ENCODE data around the gene RENBP.

The RENBP gene

DNA sequence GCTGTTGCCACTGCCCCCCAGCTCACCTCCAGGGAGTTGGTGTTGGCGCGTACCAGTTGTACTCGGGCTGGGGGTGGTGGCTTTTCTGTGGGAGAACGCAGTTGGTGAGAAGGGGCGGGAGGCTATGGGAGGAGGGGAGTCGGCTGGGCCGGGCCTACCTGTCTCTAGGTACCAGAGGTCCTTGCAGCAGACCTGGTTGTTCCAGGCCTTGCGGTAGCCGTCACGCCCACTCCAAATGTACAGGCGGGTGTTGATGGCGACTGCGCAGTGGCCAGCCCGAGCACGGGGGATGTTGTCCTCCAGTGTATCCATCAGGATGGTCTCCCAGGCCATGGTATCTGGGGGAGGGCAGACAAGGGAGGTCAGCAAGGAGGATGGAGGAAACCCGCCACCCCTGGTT, 15.6 kb upstream of the RENBP start:
- Histone ChIP-seq H3K9ac (ENCODE audit: low read depth, low read length) (no peak overlapping the region), H3K4me1 (ENCODE audit: control insufficient read depth, insufficient read depth, low read length) (no peaks in the 10 kb centered on the region), H3K4me3 (ENCODE audit: low read depth, low read length) (no peak overlapping the region), H3K9me3 (ENCODE audit: control insufficient read depth, insufficient read depth, low read length) (peaks cover 4% of the 10 kb centered on the region), H3K27me3 (ENCODE audit: control insufficient read depth, insufficient read depth, low read length) (no peaks in the 10 kb centered on the region), H3K36me3 (ENCODE audit: control insufficient read depth, insufficient read depth, low read length) (peaks cover 79% of the 10 kb centered on the region)

GRCh38 chrX:153959649-153960048, 15.2 kb upstream of the RENBP start:
- Histone ChIP-seq H3K4me3 (ENCODE audit: low read depth, low read length) (no peak overlapping the region), H3K27me3 (ENCODE audit: control insufficient read depth, insufficient read depth, low read length) (no peaks in the 10 kb centered on the region), H3K9ac (ENCODE audit: low read depth, low read length) (no peak overlapping the region), H3K36me3 (ENCODE audit: control insufficient read depth, insufficient read depth, low read length) (peaks cover 83% of the 10 kb centered on the region), H3K9me3 (ENCODE audit: control insufficient read depth, insufficient read depth, low read length) (peaks cover 4% of the 10 kb centered on the region), H3K4me1 (ENCODE audit: control insufficient read depth, insufficient read depth, low read length) (no peaks in the 10 kb centered on the region)

- Histone ChIP-seq H3K9me3 (ENCODE audit: control insufficient read depth, insufficient read depth, low read length) (peaks cover 4% of the 10 kb centered on the region), H3K4me3 (ENCODE audit: low read depth, low read length) (no peak overlapping the region), H3K9ac (ENCODE audit: low read depth, low read length) (no peak overlapping the region), H3K36me3 (ENCODE audit: control insufficient read depth, insufficient read depth, low read length) (peaks cover 83% of the 10 kb centered on the region), H3K4me1 (ENCODE audit: control insufficient read depth, insufficient read depth, low read length) (no peaks in the 10 kb centered on the region), H3K27me3 (ENCODE audit: control insufficient read depth, insufficient read depth, low read length) (no peaks in the 10 kb centered on the region)
These were observed 14.2 kb upstream of the RENBP start for GRCh38 chrX:153958605-153959004.

DNA sequence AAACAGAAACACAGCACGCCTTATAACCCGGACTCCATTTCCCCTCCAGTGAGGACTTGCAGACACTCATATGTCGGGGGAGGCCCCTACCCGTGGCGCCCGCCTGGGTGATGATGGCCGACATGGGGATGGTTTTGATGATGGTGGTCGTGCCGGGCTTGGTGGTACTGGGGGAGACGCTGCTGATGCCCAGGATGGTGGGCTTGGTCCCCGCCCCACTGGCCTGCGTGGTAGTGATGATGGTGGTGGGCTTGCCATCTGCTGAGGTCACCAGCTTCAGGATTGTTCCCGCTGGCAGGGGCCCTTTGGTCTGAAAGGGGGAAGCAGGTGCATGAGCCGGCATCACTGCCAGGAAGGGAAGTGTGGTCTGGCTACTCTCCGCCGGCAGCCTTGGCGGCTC, 12.8 kb upstream of the RENBP start:
- Histone ChIP-seq H3K36me3 (ENCODE audit: control insufficient read depth, insufficient read depth, low read length) (peaks cover 87% of the 10 kb centered on the region), H3K9me3 (ENCODE audit: control insufficient read depth, insufficient read depth, low read length) (peaks cover 4% of the 10 kb centered on the region), H3K4me1 (ENCODE audit: control insufficient read depth, insufficient read depth, low read length) (no peaks in the 10 kb centered on the region), H3K9ac (ENCODE audit: low read depth, low read length) (no peak overlapping the region), H3K4me3 (ENCODE audit: low read depth, low read length) (no peak overlapping the region), H3K27me3 (ENCODE audit: control insufficient read depth, insufficient read depth, low read length) (no peaks in the 10 kb centered on the region)

- no peak overlapping the region for H3K4me3 ChIP-seq (ENCODE audit: low read depth, low read length)
- no peaks in the 10 kb centered on the region for H3K27me3 ChIP-seq (ENCODE audit: control insufficient read depth, insufficient read depth, low read length)
- peaks cover 87% of the 10 kb centered on the region for H3K36me3 ChIP-seq (ENCODE audit: control insufficient read depth, insufficient read depth, low read length)
- no peaks in the 10 kb centered on the region for H3K4me1 ChIP-seq (ENCODE audit: control insufficient read depth, insufficient read depth, low read length)
- H3K9ac ChIP-seq (ENCODE audit: low read depth, low read length) = no peak overlapping the region
- peaks cover 4% of the 10 kb centered on the region for H3K9me3 ChIP-seq (ENCODE audit: control insufficient read depth, insufficient read depth, low read length)
These were observed 11.8 kb upstream of the RENBP start for GRCh38 chrX:153956044-153956907.

DNA sequence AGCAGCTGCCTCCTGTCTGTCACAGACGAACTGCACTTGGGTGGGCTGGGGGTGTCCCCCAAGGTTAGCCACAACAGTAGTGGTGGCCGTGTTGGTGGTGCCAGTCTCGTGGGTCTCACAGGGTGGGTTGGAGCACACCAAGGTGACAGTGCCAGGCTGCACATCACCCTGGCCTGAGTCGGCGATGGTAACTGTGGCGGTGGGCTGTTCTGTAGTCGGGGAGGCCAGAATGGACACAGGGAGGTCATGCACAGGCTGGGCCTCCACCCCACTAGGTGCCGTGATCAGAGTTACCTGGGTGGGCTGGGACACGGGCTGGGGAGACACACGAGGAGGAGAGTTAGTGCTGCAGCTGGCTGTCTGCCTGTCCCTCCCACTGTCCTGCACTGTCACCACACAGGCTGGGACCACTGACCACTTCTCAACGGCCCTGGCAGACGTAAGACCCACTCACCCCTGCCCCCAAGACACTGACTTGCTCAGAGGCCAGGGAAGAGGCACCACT, 10.8 kb upstream of the RENBP start:
- H3K9me3 ChIP-seq (ENCODE audit: control insufficient read depth, insufficient read depth, low read length) = peaks cover 4% of the 10 kb centered on the region
- no peak overlapping the region for H3K9ac ChIP-seq (ENCODE audit: low read depth, low read length)
- H3K36me3 ChIP-seq (ENCODE audit: control insufficient read depth, insufficient read depth, low read length) = peaks cover 89% of the 10 kb centered on the region
- H3K4me1 ChIP-seq (ENCODE audit: control insufficient read depth, insufficient read depth, low read length) = no peaks in the 10 kb centered on the region
- no peak overlapping the region for H3K4me3 ChIP-seq (ENCODE audit: low read depth, low read length)
- H3K27me3 ChIP-seq (ENCODE audit: control insufficient read depth, insufficient read depth, low read length) = no peaks in the 10 kb centered on the region

- H3K36me3 ChIP-seq (ENCODE audit: control insufficient read depth, insufficient read depth, low read length) = peaks cover 88% of the 10 kb centered on the region
These were observed 10.2 kb upstream of the RENBP start for GRCh38 chrX:153954558-153955227.

DNA sequence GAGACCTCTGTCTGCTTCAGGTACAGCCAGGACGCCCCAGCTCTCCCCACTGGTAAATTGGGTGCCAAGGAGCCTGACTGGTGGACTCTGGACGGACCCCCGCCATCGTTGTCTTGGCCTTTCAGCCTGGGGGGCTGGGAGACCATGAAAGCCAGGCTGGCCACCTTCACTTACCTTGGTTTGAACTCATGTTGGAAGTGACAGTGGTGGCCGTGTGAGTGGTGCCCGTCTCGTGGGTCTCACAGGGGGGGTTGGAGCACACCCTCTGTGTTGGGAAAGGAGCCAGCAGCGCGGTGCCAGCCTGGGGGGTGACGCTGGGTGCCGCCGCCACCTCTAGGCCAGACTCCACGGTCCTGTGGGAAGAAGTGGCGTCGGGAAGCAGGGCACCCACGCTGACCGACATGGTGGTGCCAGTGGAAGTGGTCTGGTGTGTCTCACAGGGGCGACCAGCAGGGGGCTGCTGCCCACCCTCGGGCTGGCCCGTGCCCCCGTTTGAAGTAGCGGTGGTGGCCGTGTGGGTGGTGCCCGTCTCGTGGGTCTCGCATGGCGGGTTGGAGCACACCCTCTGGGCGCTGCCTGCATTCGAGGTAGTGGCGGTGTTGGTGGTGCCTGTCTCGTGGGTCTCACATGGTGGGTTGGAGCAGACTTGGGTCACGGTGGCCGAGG, 9.6 kb upstream of the RENBP start:
- Histone ChIP-seq H3K27me3 (ENCODE audit: control insufficient read depth, insufficient read depth, low read length) (no peaks in the 10 kb centered on the region), H3K9me3 (ENCODE audit: control insufficient read depth, insufficient read depth, low read length) (peaks cover under 1% of the 10 kb centered on the region), H3K4me1 (ENCODE audit: control insufficient read depth, insufficient read depth, low read length) (no peaks in the 10 kb centered on the region), H3K9ac (ENCODE audit: low read depth, low read length) (no peak overlapping the region), H3K4me3 (ENCODE audit: low read depth, low read length) (no peak overlapping the region), H3K36me3 (ENCODE audit: control insufficient read depth, insufficient read depth, low read length) (peaks cover 86% of the 10 kb centered on the region)

More at GRCh38 chrX:153954558-153955227, 10.2 kb upstream of the RENBP start:
- Histone ChIP-seq H3K4me1 (ENCODE audit: control insufficient read depth, insufficient read depth, low read length) (no peaks in the 10 kb centered on the region), H3K9ac (ENCODE audit: low read depth, low read length) (no peak overlapping the region), H3K9me3 (ENCODE audit: control insufficient read depth, insufficient read depth, low read length) (peaks cover 4% of the 10 kb centered on the region), H3K27me3 (ENCODE audit: control insufficient read depth, insufficient read depth, low read length) (no peaks in the 10 kb centered on the region), H3K4me3 (ENCODE audit: low read depth, low read length) (no peak overlapping the region)

DNA sequence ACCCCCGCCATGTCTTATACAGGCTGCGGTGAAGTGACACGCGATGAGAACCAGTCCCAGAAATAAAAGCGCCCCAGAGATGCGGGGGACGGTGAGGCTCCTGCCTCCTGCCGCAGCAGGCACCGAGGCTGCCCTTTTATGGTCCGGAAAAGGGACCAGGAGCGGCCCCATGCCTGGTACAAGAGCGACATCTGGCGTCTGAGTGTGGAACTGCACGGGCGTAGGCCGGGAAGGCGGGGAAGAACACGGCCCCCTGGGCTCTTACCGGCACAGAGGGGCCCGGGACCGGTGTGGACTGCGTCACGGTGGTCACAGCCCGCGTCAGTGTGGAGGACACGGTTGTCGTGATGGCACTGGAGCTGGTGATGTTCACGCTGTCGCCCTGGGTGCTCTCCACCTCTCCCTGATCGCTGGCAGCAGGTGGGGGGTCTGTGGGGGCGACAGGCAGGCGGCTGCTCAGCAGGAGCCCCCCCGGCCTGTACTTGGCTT, 8.9 kb upstream of the RENBP start:
- Histone ChIP-seq H3K9ac (ENCODE audit: low read depth, low read length) (no peak overlapping the region), H3K36me3 (ENCODE audit: control insufficient read depth, insufficient read depth, low read length) (peaks cover 89% of the 10 kb centered on the region), H3K27me3 (ENCODE audit: control insufficient read depth, insufficient read depth, low read length) (no peaks in the 10 kb centered on the region), H3K4me1 (ENCODE audit: control insufficient read depth, insufficient read depth, low read length) (no peaks in the 10 kb centered on the region), H3K9me3 (ENCODE audit: control insufficient read depth, insufficient read depth, low read length) (no peaks in the 10 kb centered on the region), H3K4me3 (ENCODE audit: low read depth, low read length) (no peak overlapping the region)

- Histone ChIP-seq H3K36me3 (ENCODE audit: control insufficient read depth, insufficient read depth, low read length) (peaks cover 88% of the 10 kb centered on the region), H3K4me3 (ENCODE audit: low read depth, low read length) (no peak overlapping the region), H3K4me1 (ENCODE audit: control insufficient read depth, insufficient read depth, low read length) (no peaks in the 10 kb centered on the region), H3K27me3 (ENCODE audit: control insufficient read depth, insufficient read depth, low read length) (no peaks in the 10 kb centered on the region), H3K9ac (ENCODE audit: low read depth, low read length) (no peak overlapping the region), H3K9me3 (ENCODE audit: control insufficient read depth, insufficient read depth, low read length) (peaks cover 4% of the 10 kb centered on the region)
These were observed 8.1 kb upstream of the RENBP start for GRCh38 chrX:153952373-153953026.

GRCh38 chrX:153951683-153952372, 7.4 kb upstream of the RENBP start:
- no peaks in the 10 kb centered on the region for H3K4me1 ChIP-seq (ENCODE audit: control insufficient read depth, insufficient read depth, low read length)
- no peak overlapping the region for H3K9ac ChIP-seq (ENCODE audit: low read depth, low read length)
- peaks cover 83% of the 10 kb centered on the region for H3K36me3 ChIP-seq (ENCODE audit: control insufficient read depth, insufficient read depth, low read length)

More at GRCh38 chrX:153951683-153952372, 7.4 kb upstream of the RENBP start:
- no peaks in the 10 kb centered on the region for H3K27me3 ChIP-seq (ENCODE audit: control insufficient read depth, insufficient read depth, low read length)
- H3K4me3 ChIP-seq (ENCODE audit: low read depth, low read length) = no peak overlapping the region
- H3K9me3 ChIP-seq (ENCODE audit: control insufficient read depth, insufficient read depth, low read length) = peaks cover 4% of the 10 kb centered on the region
